ENCODE data around the gene PLEKHA1.

The PLEKHA1 gene

DNA sequence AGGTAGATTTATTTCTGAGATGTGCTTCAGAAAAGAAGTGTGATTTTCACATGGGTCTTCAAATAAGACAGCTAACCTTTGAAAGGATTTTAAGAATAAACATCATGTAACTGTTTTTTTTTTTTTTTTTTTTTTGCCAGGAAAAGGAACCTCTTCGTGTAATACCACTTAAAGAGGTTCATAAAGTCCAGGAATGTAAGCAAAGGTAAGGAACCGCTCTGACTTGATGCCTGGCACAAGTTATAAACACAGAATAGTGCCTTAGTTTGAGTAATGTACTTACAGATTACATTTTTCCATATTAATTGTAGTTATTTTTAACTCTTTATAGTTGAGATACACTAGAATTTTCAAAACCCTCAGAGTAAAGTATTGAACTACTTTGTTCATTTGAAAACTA, 49.6 kb downstream of the PLEKHA1 start:
- DNase-seq = no peak

DNA sequence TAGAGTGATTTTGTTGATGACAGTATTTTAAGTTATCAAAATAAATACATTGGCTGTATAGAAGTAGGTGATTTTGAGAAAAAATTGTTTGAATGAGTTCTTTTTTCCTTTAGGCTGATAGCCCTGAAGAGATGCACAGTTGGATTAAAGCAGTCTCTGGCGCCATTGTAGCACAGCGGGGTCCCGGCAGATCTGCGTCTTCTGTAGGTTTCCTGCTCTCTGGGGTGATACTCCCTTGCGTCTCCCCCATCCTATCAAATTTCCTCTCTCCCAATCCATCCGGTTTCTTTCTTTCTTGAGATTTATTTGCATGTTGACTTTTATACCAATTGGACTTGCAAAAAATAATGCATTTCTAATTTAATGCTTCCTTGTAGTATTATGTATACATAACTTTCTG, 52.3 kb downstream of the PLEKHA1 start:
- no peak for DNase-seq

DNA sequence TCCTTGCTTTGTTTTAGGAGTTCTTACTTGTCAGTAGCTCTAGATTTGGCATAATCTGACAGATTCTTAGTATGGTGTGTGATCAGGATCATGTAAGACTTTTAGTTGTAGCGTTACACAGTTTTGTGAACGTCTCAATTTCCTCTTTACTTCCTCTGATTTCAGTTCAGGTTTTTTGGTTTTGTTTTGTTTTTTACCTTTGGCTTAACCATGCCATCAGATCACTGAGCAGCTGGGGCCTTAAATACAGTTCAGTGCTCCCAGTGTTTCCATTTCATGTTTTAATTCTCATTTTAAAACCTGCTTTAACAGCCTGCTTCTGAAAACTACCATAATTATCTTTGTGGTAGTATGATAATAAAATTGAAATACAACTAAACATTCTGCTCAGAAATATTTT, 52.8 kb downstream of the PLEKHA1 start:
- no peak for DNase-seq

DNA sequence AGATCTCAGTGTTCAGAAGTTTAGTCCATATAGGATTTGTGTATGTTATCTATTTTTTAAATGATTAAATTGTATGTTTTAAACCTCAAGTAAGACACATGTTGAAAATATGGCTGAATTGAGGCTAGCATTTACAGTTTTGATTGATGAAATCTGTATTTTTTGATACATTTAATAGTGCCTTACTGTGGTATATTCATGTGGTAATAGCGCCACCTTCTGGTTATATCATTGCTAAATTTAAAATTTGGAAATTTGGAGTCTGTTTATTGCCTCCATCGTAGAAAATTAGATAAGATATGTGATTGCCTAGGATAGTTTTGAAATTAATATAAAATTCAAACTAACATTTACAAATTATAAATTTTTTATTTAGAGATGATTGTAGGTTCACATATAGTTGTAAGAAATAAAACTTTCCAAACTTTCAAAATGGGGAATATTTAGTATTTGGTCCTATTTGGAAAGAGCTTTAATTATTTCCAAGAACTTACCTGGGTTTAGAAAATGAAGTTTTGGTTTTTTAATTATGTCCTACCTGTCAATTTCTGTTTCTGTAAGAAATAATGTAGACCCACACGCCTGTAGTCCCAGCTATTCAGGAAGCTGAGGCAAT, 60.8 kb downstream of the PLEKHA1 start:
- peak; percentile 50 for DNase-seq

DNA sequence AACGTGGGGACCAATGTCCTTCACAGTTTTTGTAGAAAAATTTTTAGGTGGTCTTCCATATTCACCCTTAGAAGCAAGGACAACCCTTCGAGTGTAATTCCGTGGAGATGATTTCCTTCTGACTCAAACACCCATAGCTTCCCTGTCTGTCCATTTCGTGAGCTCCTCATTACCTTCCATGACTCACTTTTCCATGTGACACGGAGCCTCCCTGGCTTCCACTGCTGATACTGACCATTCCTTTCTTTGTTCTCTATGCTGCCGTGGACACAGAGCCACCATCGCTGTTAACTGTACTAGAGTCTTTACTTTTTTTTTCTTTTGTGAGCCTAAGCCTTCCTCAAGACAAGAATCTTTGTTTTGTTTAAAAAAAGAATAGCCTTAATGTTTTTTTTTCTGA, 67.5 kb downstream of the PLEKHA1 start:
- peak; percentile 53 for DNase-seq

DNA sequence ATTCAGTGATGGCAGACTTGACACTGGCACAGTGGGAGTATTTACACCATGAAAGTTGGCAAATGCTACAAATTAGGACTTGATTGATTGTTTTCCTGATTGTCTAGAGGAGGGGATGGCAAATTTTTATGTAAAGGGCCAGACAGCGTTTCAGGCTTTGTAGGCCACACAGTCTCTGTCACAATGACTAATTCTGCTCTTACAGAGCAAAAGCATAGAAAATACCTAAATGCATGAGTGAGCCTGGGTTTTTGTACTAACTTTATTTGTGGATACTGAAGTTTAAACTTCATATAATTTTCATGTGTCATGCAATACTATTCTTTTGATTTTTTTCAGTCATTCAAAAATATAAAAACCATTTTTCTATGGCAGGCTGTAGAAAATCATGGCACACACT, 71.0 kb downstream of the PLEKHA1 start:
- no peak for DNase-seq

DNA sequence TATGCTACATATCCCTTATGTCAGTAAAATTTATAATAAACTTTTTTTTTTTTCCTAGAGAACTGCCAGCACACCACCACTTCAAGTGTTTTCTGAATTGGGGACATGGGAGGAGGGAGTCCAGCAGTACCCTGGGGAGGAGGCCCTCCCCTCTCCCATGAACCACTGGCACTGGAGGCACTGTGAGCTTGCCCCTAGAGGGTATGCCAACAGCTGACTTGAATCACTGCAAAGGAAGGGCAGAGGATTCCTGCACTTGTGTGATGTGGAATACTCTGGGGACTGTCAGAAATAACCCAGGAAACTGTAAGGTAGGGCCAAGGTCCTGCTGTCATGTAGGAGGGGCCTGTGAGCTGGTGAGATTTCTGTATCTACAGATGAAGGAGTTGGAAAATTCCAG, 71.4 kb downstream of the PLEKHA1 start:
- no peak for DNase-seq

DNA sequence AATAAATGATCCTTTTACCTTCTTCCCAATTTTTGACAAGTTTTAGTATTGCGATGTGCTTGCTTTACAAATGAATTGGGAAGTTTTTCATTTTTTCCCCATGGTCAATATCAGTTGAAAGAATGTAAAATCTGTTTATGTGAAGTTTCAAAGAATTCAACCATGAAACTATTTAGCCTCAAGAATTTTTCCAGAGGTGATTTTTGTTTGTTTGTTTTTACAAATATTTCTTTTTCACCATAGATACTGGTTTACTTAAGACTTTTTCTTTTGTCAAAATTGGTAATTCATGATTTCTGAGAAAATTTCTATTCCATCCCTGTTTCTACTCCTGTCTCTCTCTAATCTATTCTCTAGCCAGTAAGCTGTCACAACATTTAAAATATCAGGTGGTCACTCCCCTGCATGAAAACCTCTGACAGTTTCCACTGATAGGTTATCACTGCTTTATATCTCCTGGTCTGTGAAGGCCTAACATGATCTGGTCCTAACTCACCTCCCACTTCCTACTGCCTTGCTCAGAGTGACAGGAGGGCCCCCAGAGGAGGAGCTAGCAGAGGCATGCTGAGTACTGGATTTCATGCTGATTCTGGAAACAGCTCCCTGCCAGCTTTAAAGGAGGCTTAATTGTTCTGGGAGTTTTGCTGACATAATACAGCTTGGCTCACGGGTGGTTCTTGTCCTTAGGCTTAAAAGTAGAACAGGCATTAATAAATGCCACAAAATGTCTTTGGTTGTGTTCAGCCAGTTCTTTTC, 72.3 kb downstream of the PLEKHA1 start:
- DNase-seq = no peak

DNA sequence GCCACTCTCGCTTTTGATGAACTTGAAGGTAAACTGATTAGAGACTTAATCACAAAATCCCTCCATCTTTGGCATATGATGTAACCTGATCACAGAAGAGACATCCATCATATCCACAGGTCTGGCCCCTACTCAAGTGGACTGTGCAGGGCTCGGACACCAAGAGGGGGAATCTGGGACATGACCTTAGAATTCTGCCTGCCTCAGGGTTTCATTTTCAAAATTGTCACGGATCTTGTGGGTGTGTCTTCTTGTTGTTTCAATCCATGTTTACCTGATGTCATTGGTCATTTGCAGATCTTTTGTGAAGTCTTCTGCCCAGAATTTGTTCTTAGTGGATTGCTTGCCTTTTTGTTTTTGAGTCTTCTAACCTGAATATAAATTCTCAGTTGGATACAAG, 74.1 kb downstream of the PLEKHA1 start:
- no peak for DNase-seq

DNA sequence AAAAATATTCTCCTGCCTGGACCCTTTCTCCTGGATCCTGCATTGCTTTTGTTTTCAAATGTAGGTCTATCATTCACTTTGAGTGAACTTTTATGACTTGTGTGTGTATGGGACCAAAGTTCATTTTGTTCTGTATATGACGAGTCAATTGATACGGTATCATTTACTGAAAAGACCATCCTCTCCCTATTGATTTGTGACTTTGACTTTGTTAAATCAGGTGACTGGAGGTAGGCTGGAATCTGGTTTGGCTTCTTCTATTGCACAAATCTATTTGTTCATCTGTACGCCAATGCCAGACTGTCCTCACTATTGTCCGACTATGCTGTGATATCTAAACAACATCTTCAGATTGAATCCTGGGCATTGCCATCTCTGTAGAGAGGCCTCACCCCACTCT, 74.6 kb downstream of the PLEKHA1 start:
- DNase-seq = no peak

DNA sequence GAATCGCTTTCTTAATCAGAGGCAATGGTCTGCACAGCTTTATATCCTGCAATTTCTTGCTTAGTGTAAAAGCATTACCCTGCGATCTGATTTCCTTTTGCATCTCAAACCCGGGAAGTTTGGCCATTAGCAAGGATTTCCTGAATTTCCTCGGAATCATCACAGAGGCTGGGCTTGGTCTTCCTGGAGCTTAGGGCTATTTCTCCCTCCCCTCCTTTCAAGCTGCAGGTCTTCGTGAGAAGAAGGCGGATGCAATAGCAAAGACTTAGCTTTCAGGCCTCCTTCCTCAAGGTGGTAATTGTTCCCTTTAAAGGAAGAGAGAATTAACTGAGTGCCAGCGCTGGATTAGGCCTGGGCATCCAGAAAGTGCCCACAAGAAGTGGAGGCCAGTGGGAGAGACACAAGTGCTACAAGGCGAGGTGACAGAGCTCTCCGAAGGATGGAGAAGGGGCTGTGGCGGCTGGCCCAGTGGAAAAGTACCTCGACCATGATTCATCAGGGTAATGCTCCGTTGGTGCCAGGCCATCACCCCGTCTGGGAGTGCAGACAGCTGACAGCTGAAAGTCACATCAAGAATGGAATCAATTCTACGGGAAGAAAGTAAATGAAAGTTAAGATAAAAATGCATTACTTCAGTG, 76.0 kb downstream of the PLEKHA1 start:
- no peak for DNase-seq

DNA sequence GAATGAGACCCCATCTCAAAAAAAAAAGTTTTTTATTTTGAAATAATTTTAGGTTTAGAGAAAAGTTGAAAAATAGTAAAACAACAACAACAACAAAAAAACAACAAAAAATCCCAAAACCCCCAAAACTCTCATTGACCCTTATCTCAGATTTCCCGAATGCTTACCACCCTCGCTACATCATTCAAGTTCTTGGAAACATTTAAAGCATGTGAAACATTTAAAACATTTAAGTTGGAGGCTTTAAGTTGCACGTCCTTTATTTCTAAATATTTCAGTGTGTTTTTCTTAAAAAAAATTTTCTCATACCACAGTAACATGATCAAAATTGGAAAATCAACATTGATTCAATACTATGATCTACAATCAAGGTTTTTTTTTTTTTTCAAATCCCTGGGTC, 79.6 kb downstream of the PLEKHA1 start:
- DNase-seq = no peak

DNA sequence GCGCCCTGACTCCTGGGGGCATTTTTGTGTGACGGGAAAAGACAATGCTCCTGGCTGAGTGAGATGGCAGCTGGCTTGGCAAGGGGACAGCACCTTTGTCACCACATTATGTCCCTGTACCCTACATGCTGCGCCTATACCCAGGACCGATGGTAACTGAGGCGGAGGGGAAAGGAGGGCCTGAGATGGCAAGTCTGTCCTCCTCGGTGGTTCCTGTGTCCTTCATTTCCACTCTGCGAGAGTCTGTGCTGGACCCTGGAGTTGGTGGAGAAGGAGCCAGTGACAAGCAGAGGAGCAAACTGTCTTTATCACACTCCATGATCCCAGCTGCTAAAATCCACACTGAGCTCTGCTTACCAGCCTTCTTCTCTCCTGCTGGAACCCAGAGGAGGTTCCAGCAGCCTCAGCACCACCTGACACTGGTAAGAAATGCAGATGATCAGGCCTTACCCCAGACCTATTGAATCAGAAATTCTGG, 80.1 kb downstream of the PLEKHA1 start, which contains the start of gene ARMS2:
Gene ARMS2, plus strand, starts transcription at position 51 of the 478 bp plus-strand sequence. Its CDS starts 75 bp downstream, at position 126.
- DNase-seq = no peak

DNA sequence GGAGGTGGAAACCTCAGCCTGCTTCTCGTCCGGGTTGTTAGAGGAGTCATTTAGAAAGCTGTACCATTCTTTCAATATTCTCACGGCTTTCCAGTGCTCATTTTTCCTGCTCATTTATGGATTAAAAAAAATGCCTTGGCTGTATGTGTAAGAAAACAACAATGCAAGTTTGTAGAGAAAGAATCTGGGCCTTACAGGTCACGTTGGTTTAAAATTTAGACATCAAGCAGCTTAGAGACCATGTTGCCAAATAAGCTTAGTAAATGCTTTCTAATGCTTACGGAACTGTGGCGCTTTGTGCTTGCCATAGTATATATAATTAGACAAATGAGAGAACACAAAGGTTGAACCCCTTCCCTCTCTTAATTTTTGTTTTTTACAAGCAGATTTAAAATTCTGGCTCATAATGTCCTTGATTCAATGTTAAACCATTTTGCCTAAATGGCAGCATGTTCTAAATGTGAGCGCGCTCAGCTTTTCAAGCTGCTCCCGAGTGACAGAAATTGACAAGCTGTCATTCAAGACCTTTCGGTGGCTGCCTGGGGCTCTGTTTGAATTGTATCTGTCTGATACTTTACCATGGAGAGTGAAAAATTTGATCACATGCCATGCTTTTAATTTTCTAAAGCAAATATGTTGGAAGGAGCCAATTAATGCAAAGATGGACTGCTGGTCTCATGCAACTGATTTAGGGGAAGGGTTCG, 81.0 kb downstream of the PLEKHA1 start:
- DNase-seq = no peak

DNA sequence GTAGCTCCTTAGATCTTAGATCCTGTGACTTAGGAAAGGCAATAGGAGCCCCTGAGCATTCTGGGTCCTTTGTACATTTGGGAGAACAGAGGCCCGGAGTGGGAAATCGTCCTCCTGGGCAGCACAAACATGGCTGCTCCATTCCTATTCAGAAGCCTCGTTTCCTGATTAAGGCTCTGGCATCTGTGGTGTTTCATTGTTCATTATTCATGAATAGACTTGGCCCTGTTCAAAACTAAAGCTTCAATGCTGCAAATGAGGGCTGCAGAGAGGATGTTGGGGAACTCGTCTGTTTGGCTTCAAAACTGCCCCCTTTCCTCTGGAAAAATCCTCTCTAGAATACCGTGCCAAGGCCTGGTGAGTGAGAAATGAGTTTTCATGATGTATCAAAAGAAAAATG, 83.4 kb downstream of the PLEKHA1 start:
- no peak for DNase-seq

DNA sequence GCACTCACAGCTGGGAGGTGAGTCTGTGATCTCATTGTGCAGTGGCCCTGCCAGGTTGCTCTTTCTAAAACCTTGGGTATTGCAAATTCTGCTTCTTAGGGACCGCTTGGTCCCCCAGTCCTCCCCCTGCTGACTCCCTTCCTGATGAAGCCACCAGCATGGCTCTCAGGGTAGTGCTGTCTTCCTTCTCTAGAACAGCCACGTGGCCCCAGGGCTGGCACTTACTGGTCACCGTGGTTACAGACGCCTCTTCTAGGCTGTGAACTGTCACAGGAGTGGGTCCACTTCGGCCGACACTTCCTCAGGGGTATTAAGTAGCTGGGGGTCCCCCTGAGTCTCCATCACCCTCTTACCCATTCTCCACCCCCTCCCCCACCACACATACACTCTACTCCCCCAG, 84.2 kb downstream of the PLEKHA1 start:
- no peak for DNase-seq

DNA sequence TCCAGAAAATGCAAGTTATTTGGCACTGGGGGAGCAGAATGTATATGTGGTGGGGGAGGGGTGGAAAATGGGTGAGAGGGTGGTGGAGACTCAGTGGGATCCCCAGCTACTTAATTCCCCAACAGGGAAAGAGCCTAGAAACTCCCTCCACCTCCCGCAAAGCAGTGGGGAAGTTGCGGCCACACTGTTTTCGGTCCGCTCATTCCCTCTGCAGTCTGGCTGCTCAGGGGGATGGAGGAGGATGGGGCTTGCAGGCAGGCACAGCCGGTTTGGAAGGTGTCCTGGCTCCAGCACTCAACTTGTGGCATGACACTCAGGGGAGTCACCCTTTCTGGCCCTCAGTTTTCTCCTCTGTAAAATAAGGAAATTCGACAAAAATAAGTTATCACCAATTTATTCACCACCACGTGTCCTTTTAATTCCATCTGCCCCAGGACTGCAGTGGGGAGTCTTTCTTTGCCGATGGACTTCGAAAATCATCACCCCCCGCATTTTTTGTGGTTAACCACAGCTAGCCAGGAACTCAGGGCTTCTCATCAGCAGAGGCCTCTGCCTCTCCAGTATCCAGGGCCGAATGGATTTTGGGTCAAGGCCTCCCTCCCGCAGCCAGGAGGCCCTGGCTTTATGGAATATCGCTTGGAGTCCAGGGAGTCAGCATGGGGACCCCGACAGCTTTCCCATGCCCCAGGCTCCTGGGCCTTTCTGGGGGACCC, 85.2 kb downstream of the PLEKHA1 start:
- DNase-seq = peak; percentile 66

DNA sequence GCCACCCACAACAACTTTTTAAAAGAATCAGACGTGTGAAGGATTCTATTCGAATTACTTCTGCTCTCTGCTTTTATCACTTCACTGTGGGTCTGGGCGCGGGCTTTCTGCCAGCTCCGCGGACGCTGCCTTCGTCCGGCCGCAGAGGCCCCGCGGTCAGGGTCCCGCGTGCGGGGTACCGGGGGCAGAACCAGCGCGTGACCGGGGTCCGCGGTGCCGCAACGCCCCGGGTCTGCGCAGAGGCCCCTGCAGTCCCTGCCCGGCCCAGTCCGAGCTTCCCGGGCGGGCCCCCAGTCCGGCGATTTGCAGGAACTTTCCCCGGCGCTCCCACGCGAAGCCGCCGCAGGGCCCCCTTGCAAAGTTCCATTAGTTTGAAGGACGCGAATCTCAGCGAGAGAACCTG, 86.4 kb downstream of the PLEKHA1 start:
- DNase-seq = no peak

DNA sequence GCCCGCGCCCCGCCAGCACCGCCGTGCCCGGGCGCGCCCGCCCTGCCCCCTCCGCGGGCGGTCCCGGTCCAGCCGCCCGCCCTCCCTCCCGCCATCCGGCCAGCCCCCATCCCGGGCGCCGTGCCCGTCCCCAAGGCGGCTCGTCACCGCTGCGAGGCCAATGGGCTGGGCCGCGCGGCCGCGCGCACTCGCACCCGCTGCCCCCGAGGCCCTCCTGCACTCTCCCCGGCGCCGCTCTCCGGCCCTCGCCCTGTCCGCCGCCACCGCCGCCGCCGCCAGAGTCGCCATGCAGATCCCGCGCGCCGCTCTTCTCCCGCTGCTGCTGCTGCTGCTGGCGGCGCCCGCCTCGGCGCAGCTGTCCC, 86.8 kb downstream of the PLEKHA1 start, which contains the start of gene HTRA1:
Gene HTRA1, plus strand, starts transcription at position 187 of the 362 bp plus-strand sequence. Its CDS starts 100 bp downstream, at position 287.
- DNase-seq = peak; percentile 58

DNA sequence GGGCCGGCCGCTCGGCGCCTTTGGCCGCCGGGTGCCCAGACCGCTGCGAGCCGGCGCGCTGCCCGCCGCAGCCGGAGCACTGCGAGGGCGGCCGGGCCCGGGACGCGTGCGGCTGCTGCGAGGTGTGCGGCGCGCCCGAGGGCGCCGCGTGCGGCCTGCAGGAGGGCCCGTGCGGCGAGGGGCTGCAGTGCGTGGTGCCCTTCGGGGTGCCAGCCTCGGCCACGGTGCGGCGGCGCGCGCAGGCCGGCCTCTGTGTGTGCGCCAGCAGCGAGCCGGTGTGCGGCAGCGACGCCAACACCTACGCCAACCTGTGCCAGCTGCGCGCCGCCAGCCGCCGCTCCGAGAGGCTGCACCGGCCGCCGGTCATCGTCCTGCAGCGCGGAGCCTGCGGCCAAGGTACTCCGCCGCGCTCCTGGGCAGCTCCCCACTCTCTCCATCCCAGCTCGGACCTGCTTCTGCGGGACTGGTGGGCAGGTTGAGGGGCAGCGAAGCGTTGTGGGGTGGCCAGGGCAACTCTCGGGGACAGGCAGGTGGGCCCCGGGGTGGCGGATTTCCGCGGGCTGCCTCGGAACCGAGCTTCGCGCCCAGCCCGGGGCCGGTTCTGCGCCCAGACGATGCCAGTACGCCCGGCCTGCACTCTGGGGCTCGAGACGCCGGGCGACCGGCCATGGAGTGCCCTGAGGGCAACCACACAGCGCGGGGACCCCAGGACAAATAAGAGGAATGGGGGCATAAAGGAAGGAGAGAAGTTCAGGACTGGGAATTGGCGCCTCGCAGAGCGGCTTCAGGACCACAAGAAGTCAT, 87.4 kb downstream of the PLEKHA1 start:
- DNase-seq = no peak

DNA sequence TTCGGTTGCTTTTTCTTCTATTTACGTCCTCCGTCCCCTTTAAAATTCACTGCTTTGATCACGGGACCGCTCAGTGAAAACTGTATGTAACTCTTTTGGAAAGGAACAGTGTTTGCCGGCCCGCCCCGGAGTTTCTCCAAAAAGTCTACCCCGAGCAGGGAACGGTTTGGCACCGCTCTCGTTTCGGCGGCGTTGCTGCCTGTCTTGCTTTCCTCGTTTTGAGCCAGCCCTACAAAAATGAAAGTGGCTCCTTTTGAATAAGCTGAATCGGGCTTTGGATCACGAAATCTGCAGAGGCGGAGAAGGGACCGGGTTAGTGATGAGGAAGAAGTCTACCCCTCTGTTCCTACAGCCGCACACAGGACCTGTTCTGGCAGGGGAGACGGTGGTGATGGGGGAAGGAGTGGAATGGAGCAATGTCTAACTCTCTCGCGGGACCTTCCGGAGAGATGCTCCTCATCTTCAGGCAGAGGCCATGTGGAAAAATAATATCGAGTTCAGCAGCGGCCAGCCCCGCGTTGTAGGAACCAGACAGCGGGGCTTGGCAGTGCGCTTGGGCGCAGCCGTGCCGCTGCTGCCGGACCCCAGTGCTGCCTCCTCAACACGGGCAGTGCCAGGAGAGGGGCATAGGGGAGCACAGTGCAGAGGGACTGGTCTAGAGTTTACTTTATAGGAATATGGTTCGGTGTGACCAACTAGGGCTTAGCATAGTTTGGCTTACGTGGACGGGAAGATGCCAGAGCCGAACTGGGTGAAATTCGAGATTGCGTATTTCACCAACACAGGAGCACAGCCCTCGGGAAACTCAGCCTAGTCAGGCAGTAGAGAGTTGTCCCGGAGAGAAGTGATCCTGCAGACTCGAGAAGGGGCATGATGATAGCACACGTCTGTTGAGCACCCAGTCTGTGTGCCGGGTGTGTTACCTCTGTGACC, 88.3 kb downstream of the PLEKHA1 start:
- peak; percentile 43 for DNase-seq
